GM18499 (cell line): ENCODE measurements around the gene IL1RAPL2.
"Not testable (repeated sequence)": the region's sequence is repeated elsewhere in the genome, so short reads cannot be mapped to it uniquely, and the experiment has no call there.

Experiments
- ATAC-seq: cut with Tn5 transposase; IDR thresholded peaks from one replicate; pipeline ENCODE4 v1.9.1; 2021; ENCODE audit warnings: moderate number of reproducible peaks; ENCODE audit not compliant: insufficient read depth, unreplicated experiment

Gene IL1RAPL2

DNA sequence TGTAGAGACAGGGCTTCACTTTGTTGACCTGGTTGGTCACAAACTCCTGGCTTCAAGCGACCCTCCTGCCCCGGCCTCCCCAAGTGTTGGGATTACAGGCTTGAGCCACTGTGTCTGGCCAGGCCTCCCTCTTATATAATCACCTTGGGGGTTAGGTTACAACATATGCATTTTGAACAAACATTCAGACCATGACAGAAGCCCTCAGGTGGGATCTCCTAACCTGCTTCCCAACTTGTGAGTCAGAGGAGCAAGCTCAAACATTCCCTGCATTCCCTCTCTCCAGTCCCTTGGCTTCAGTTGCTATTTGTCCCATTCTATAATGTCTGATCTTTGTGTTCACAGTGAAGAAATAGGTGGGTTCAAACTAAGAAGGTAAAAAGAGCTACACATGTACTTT lies 1179.9 kb downstream of the IL1RAPL2 start:
- ATAC-seq = no peak

DNA sequence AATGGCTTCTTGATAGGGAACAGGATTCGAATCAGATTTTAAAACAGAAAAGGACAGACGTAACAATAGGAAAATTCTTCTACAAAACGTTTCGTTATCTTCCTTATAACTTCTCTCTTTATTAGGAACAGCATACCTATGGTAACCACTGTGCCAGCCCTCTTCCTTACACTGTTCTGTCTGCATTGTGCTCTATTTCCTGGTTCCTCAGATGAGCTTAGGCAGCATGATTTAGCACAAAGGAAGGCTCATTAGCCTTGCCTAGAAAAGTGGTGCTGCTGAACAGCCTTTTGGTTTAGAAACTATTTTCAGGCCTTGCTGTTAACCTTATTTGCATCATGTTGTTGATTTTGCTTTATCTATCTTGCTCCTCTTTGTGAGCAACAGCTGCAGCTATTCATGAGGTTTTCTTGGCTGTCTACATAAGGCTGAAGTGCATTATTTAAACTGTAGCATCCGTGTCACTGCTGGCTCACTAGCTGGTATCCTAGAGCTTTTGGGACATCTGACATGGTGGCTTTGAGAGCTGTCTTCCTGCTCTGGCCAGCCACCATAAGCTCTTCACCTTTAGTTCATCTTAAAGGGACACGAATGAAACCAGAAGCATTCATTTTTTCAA lies 1186.4 kb downstream of the IL1RAPL2 start:
- no peak for ATAC-seq

DNA sequence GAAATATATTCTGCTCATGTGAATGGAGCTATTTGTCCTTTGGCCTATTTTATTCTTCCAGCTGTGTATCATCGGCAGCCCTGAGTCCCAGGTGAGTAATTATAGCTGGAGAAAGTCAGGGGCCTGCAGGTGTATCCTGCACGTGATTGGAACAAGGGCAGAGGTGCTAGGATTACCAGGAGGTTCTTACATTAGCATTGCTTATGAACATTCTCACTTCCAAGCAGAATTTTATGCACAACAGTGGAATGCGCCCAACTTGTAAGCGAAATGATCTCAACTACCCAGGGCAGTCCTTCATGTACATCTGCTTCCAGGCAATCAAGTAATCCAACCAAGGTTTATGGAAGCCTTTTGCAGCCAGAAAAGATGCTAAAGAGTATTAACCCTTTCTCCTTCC lies 1187.4 kb downstream of the IL1RAPL2 start:
- no peak for ATAC-seq

DNA sequence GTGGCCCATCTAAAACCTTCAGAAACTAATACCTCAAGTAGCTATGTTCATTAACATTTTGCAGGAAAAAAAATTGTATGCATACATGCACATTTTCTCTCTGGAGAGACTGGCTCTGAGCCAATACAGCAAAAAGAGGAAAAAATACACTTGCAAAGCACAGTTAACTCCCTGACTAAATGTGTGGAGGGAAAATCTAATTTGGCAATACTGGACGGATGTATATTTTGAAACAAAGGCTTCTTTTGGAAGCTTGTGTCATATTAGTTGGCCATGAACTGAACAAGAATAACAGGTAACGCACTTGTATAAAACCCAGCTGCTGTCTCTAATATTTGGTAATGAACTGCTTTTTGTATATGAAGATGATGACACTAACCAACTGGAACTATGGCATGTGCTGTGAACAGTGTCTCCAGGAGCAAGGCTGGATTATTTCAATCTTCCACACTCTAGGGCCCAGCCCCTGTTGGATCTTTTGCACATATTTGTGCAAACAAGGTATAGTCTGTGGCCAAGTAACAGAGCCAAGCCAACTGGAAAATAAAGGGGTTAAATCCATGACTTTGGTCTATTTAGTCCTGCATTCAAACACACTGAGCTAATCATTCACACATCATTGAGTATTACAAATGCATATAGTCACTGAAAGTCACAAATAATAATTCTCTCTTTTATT lies 1188.4 kb downstream of the IL1RAPL2 start:
- ATAC-seq = no peak

DNA sequence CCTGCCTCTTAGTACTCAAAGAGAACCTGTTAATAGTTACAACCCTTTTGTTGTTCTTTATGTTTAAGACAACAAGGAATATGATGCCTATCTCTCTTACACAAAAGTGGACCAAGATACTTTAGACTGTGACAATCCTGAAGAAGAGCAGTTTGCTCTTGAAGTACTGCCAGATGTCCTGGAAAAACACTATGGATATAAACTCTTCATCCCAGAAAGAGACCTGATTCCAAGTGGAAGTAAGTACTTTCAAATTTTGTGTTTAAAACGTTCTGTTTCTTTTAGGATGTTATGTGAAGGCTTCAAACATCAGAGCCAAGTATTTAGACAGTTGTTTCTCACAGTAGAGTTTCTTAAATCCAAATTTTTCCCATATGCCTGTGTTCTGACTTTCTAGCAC lies 1189.1 kb downstream of the IL1RAPL2 start:
- no peak for ATAC-seq

DNA sequence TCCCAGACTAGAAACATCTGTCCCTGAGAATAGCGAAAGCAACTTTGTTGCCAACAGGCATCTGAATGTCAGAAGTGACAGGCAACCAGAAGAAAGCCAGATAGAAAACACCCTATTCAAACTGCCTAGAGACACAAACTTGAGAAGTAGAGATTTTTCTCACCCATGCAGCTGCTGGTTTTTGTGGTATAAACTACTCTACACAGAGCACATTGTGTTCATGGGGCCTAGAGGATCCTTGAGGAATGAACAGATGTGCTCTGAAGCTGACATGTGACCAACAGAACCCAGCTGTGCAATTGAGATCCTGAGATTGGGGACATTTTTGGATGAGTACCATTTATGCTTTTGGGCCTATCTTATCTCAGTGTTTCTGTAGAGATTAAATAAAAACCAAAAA lies 1192.8 kb downstream of the IL1RAPL2 start:
- ATAC-seq = no peak

DNA sequence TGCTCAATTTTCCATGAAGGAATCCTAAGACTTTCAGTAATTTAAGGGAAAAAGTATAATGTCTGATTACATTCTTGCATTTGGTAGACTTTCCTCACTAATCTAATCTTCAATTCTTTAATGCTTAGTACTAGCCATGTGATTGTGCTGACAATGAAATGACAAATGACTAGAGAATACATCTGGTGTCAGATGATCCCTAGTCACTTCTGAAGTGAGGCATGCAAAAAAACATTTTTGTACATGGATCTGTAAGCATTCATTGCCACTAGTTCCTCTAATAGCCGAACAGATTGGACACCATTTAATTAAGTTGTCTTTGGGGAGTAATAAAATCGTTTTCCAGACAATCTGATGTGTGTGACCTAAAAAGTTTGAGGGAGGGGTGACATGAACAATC lies 1193.6 kb downstream of the IL1RAPL2 start:
- no peak for ATAC-seq

DNA sequence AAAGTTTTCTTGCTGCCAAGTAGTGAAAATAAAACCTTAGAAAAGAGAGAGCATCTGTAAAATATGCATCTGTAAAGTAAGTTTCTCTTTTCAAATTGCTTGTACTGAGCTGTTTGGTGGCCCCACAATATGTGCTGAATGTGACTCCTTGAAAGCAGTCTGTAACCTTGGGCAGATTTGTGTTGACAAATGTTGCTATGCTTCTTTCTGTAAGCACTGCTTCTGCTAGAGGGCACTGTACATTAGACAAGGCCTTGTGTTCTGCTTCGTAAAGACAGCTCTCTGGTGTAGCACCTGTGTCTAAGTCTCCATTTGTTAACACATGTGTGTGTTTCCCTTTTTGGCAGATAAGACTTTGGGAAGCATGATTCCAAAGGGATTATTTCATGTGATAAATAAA lies 1199.7 kb downstream of the IL1RAPL2 start:
- ATAC-seq = no peak

DNA sequence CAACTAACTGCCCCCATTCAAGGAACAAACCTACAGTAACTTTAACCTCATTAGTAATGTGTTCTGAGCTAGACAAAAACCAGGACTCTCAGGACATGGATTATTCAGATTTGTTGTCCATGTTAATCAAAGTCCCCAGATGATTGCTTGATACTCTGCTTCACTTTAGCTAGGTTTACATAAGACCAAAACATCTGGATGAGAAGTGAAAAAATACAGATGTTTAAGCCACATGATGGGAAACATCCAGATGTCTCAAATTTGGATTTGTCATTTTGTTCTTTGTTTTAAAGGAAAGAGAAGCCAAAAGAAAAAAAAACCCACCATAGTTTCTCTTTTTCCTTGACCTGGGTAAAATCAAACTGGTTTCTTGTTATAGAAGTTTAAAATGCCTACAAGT lies 1207.8 kb downstream of the IL1RAPL2 start:
- ATAC-seq = no peak

DNA sequence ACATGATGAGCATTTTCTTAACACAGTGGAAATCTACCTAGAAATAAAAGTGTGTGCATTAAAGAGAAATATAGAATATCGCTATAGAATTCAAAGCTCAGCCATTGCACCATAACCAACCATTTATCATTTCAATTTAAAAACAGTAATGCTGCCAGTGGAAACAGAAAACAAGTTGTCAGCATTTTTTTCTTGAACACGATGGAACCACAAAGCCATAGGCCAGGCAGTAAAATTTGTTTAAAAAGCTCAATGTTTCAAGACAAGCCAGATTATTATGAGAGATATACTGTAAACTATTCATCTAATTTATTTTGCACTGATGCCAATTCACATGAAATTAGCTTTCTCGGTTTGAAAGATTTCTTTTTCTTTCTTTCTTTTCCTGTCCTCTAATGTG lies 1209.7 kb downstream of the IL1RAPL2 start:
- ATAC-seq = no peak

DNA sequence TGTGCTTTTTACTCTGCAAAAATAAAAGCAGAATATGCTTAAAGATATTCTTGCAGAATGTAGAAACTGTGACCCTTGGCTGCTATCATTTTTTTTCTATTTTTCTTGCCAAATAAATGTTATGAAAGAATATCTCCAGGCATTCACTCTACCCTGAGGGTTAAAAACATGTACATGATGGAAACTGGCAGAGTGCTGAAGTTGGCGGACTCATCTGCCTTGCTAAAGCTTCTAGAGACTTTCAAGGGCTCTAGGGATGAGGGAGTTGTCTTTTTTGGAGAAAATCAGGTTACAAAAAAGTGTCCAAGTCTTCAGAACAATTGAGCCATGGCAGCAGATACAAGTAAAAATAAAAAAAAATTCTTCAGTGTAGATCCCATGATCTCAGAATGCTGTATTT lies 1215.8 kb downstream of the IL1RAPL2 start:
- no peak for ATAC-seq

DNA sequence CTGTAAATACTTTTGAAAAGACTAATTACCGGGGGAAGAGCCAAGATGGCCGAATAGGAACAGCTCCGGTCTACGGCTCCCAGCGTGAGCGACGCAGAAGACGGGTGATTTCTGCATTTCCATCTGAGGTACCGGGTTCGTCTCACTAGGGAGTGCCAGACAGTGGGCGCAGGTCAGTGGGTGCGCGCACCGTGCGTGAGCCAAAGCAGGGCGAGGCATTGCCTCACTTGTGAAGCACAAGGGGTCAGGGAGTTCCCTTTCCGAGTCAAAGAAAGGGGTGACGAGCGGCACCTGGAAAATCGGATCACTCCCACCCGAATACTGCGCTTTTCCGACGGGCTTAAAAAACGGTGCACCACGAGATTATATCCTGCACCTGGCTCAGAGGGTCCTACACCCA lies 1230.9 kb downstream of the IL1RAPL2 start:
- ATAC-seq = not testable (repeated sequence)

DNA sequence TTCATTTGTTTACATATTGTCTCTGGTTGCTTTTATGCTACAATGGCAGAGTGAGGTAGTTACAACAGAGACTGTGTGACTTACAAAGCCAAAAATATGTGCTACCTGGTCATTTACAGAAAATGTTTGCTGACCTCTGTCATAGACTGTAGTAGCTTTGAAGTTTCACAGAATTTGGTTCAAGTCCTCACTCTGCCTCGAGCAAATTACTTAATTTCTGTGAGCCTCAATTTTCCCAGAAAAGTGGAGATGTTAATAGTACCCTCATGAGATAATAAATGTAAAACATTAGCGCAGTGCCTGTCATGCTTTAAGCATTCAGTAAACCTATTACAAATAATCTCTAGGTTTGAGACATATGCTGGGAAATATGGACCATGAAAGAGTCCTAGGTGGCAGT lies 1237.9 kb downstream of the IL1RAPL2 start:
- ATAC-seq = no peak

DNA sequence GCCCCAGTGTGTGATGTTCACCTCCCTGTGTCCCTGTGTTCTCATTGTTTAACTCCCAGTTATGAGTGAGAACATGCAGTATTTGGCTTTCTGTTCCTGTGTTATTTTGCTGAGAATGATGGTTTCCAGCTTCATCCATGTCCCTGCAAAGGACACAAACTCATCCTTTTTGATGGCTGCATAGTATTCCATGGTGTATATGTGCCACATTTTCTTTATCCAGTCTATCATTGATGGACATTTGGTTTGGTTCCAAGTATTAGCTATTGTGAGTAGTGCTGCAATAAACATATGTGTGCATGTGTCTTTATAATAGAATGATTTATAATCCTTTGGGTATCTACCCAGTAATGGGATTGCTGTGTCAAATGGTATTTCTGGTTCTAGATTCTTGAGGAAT lies 1239.7 kb downstream of the IL1RAPL2 start:
- ATAC-seq = not testable (repeated sequence)

DNA sequence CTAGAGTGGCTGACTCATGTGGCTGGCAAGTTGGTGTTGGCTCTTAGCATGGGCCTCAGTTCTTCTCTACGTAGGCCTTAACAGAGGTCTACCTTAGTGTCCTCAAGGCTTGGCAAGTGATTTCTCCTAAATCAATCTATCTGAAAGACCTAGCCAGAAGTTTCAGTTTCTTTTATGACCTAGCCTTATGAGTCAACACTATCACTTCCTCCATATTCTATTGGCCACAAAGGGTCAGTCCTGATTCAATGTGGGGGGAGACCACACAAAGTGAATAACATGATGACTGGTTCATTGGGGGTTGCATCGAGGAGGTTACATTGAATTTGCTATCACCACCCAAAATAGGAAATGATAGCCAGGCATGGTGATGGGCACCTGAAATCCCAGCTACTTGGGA lies 1250.5 kb downstream of the IL1RAPL2 start:
- no peak for ATAC-seq
